ENCODE measurements around the gene FBLN2.
A peak's percentile ranks its signal among the peaks of the same experiment; 100 is the strongest.

The FBLN2 gene

GRCh38 chr3:13532085-13532484 lies 16.8 kb upstream of the FBLN2 start:
- no peak for DNase-seq (ENCODE audit: low read depth, low spot score)

GRCh38 chr3:13532631-13533030 lies 16.3 kb upstream of the FBLN2 start:
- no peak for DNase-seq (ENCODE audit: low read depth, low spot score)

GRCh38 chr3:13533885-13534301 lies 15.0 kb upstream of the FBLN2 start:
- DNase-seq (ENCODE audit: low read depth, low spot score), result no peak

- no peak for DNase-seq (ENCODE audit: low read depth, low spot score)
Measured at GRCh38 chr3:13535526-13535875, 13.4 kb upstream of the FBLN2 start.

GRCh38 chr3:13535905-13536304 lies 13.0 kb upstream of the FBLN2 start:
- DNase-seq (ENCODE audit: low read depth, low spot score), result no peak

GRCh38 chr3:13536432-13536831 lies 12.5 kb upstream of the FBLN2 start:
- no peak for DNase-seq (ENCODE audit: low read depth, low spot score)

GRCh38 chr3:13536832-13537231 lies 12.1 kb upstream of the FBLN2 start:
- DNase-seq (ENCODE audit: low read depth, low spot score), result no peak

GRCh38 chr3:13537244-13537908 lies 11.5 kb upstream of the FBLN2 start:
- no peak for DNase-seq (ENCODE audit: low read depth, low spot score)

- DNase-seq (ENCODE audit: low read depth, low spot score), result no peak
Measured at GRCh38 chr3:13537909-13538296, 11.0 kb upstream of the FBLN2 start.

GRCh38 chr3:13538520-13539291 lies 10.2 kb upstream of the FBLN2 start:
- no peak for DNase-seq (ENCODE audit: low read depth, low spot score)

- DNase-seq (ENCODE audit: low read depth, low spot score), result no peak
Measured at GRCh38 chr3:13539292-13539638, 9.7 kb upstream of the FBLN2 start.

- no peak for DNase-seq (ENCODE audit: low read depth, low spot score)
Measured at GRCh38 chr3:13539671-13540070, 9.3 kb upstream of the FBLN2 start.

- DNase-seq (ENCODE audit: low read depth, low spot score), result no peak
Measured at GRCh38 chr3:13540297-13540995, 8.5 kb upstream of the FBLN2 start.

GRCh38 chr3:13541691-13542090 lies 7.2 kb upstream of the FBLN2 start:
- no peak for DNase-seq (ENCODE audit: low read depth, low spot score)

GRCh38 chr3:13542142-13542541 lies 6.8 kb upstream of the FBLN2 start:
- DNase-seq (ENCODE audit: low read depth, low spot score), result no peak

- no peak for DNase-seq (ENCODE audit: low read depth, low spot score)
Measured at GRCh38 chr3:13543253-13543652, 5.7 kb upstream of the FBLN2 start.

- peak; percentile 58 for DNase-seq (ENCODE audit: low read depth, low spot score)
Measured at GRCh38 chr3:13544293-13544831, 4.6 kb upstream of the FBLN2 start.

GRCh38 chr3:13544951-13545651 lies 3.8 kb upstream of the FBLN2 start:
- no peak for DNase-seq (ENCODE audit: low read depth, low spot score)

GRCh38 chr3:13545952-13546454 lies 2.9 kb upstream of the FBLN2 start:
- DNase-seq (ENCODE audit: low read depth, low spot score), result no peak

- DNase-seq (ENCODE audit: low read depth, low spot score), result no peak
Measured at GRCh38 chr3:13546667-13547171, 2.2 kb upstream of the FBLN2 start.

GRCh38 chr3:13547591-13548371 lies 1.1 kb upstream of the FBLN2 start:
- no peak for DNase-seq (ENCODE audit: low read depth, low spot score)
